Measurements from ENCODE around the gene PAX2. TPM values are rescaled to one million over a fixed set of nuclear protein-coding genes. Genes with fewer than 3 reads are reported as not detected.

PAX2 gene
- total RNA-seq, 1 experiment from 2014 or later: not detected

GRCh38 chr10:100782461-100783244, 37.3 kb downstream of the PAX2 start:
- H3K27ac ChIP-seq: no peak overlapping the region
- no peaks in the 10 kb centered on the region for H3K4me1 ChIP-seq (replicated peaks; ENCODE audit: insufficient read depth)
- H3F3A ChIP-seq (ENCODE audit: insufficient read depth, low read depth): no peaks in the 10 kb centered on the region
- POLR2A ChIA-PET (ENCODE audit: unreplicated experiment): no interaction called here
- H3K27me3 ChIP-seq (ENCODE audit: insufficient read depth, low read depth): peaks cover 73% of the 10 kb centered on the region
- no peaks in the 10 kb centered on the region for H3K79me2 ChIP-seq (ENCODE audit: low read depth)
- CTCF ChIA-PET: no interaction called here
- TF ChIP-seq EZH2 (IDR thresholded peaks at IDR 0.05; ENCODE audit: low read depth): no peak
- TF ChIP-seq, protein P1, sequence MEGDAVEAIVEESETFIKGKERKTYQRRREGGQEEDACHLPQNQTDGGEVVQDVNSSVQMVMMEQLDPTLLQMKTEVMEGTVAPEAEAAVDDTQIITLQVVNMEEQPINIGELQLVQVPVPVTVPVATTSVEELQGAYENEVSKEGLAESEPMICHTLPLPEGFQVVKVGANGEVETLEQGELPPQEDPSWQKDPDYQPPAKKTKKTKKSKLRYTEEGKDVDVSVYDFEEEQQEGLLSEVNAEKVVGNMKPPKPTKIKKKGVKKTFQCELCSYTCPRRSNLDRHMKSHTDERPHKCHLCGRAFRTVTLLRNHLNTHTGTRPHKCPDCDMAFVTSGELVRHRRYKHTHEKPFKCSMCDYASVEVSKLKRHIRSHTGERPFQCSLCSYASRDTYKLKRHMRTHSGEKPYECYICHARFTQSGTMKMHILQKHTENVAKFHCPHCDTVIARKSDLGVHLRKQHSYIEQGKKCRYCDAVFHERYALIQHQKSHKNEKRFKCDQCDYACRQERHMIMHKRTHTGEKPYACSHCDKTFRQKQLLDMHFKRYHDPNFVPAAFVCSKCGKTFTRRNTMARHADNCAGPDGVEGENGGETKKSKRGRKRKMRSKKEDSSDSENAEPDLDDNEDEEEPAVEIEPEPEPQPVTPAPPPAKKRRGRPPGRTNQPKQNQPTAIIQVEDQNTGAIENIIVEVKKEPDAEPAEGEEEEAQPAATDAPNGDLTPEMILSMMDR (conservative IDR thresholded peaks at IDR 0.05): no peak
- H3K4me3 ChIP-seq: no peak overlapping the region
- no peak for DNase-seq
- intact Hi-C loops (cut with micrococcal nuclease; ENCODE audit: unreplicated experiment): no loop called here
- H4K20me1 ChIP-seq (ENCODE audit: insufficient read depth): no peaks in the 10 kb centered on the region
- no peak overlapping the region for H2AFZ ChIP-seq
- H3K9me3 ChIP-seq (ENCODE audit: insufficient read depth, low read depth): no peaks in the 10 kb centered on the region
- no peaks in the 10 kb centered on the region for H3K36me3 ChIP-seq (ENCODE audit: low read depth)
- BruUV-seq (replicated peaks): no TSS peak
- H3K4me2 ChIP-seq: no peak overlapping the region
- no peaks in the 10 kb centered on the region for H3K9me2 ChIP-seq (ENCODE audit: insufficient read depth)

DNA sequence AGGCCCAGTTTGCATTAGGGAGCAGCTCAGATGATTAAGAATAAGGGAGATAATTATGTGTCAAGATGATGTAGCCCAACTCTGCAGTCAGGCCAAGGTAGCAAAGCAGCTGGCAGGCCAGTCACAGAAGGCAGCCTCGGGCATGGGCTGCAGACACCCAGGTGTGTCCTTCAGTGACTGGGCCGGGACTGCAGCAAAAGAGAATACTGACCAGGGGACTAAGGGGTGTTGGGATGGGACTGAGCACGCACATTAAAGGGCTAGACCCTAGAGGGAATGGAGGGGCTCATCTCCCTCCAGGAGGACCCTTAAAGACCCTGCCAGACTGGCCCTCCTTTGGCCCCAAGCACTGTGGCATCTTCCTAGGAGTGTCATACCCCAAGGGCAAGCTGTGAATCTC, 38.7 kb downstream of the PAX2 start:
- H3F3A ChIP-seq (ENCODE audit: insufficient read depth, low read depth): no peaks in the 10 kb centered on the region
- no peak overlapping the region for H2AFZ ChIP-seq
- TF ChIP-seq EZH2 (IDR thresholded peaks at IDR 0.05; ENCODE audit: low read depth): no peak
- TF ChIP-seq, protein P1 (conservative IDR thresholded peaks at IDR 0.05): no peak
- no peak for DNase-seq
- H3K36me3 ChIP-seq (ENCODE audit: low read depth): no peaks in the 10 kb centered on the region
- no peak overlapping the region for H3K4me3 ChIP-seq
- ChIA-PET POLR2A (ENCODE audit: unreplicated experiment) (no interaction called here), CTCF (no interaction called here)
- no TSS peak for BruUV-seq (replicated peaks)
- H3K27ac ChIP-seq: no peak overlapping the region
- no peaks in the 10 kb centered on the region for H3K9me3 ChIP-seq (ENCODE audit: insufficient read depth, low read depth)
- H3K9me2 ChIP-seq (ENCODE audit: insufficient read depth): no peaks in the 10 kb centered on the region
- no peaks in the 10 kb centered on the region for H3K4me1 ChIP-seq (replicated peaks; ENCODE audit: insufficient read depth)
- no peak overlapping the region for H3K4me2 ChIP-seq
- intact Hi-C loops (cut with micrococcal nuclease; ENCODE audit: unreplicated experiment): no loop called here
- H3K79me2 ChIP-seq (ENCODE audit: low read depth): no peaks in the 10 kb centered on the region
- H4K20me1 ChIP-seq (ENCODE audit: insufficient read depth): no peaks in the 10 kb centered on the region
- H3K27me3 ChIP-seq (ENCODE audit: insufficient read depth, low read depth): peaks cover 73% of the 10 kb centered on the region

GRCh38 chr10:100786591-100786990, 41.2 kb downstream of the PAX2 start:
- Histone ChIP-seq H3K9me2 (ENCODE audit: insufficient read depth) (no peaks in the 10 kb centered on the region), H2AFZ (no peak overlapping the region), H3F3A (ENCODE audit: insufficient read depth, low read depth) (no peaks in the 10 kb centered on the region), H3K36me3 (ENCODE audit: low read depth) (no peaks in the 10 kb centered on the region), H3K9me3 (ENCODE audit: insufficient read depth, low read depth) (no peaks in the 10 kb centered on the region), H3K4me2 (no peak overlapping the region), H4K20me1 (ENCODE audit: insufficient read depth) (no peaks in the 10 kb centered on the region), H3K27ac (no peak overlapping the region), H3K79me2 (ENCODE audit: low read depth) (no peaks in the 10 kb centered on the region), H3K4me3 (no peak overlapping the region), H3K27me3 (ENCODE audit: insufficient read depth, low read depth) (peaks cover 80% of the 10 kb centered on the region), H3K4me1 (replicated peaks; ENCODE audit: insufficient read depth) (no peaks in the 10 kb centered on the region)
- intact Hi-C loops (cut with micrococcal nuclease; ENCODE audit: unreplicated experiment): no loop called here
- POLR2A ChIA-PET (ENCODE audit: unreplicated experiment): no interaction called here
- TF ChIP-seq, protein P1 (conservative IDR thresholded peaks at IDR 0.05): no peak
- no peak for TF ChIP-seq EZH2 (IDR thresholded peaks at IDR 0.05; ENCODE audit: low read depth)
- DNase-seq: no peak
- CTCF ChIA-PET: no interaction called here
- no TSS peak for BruUV-seq (replicated peaks)

Measured in PC-9 (cell line).